ENCODE measurements around the gene SEMA5A. TPM values are rescaled to one million over a fixed set of nuclear protein-coding genes. Genes with fewer than 3 reads are reported as not detected.

Gene SEMA5A
- total RNA-seq, 4 donors from 2014 or later: 2.6 to 36.5 (median 4.7) TPM

DNA sequence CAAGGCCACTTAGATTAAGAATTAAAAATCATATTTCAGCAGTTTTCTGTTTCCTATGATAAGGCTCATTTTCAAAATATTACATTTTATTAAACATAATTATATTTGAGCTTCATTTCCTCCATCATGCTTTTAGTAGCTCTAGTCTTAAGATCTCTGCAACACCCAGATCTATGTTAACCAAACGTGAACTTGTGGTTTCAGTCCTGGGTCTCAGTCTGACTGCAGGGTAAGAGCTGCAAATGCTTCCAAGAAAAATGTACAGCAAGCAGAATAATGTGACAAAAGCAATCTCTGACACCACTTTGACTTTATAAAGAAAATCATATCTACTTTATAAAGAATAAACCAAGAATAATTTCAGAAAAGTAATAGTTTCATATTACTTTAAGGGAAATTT, 512.4 kb downstream of the SEMA5A start:
- TF ChIP-seq, protein P1, sequence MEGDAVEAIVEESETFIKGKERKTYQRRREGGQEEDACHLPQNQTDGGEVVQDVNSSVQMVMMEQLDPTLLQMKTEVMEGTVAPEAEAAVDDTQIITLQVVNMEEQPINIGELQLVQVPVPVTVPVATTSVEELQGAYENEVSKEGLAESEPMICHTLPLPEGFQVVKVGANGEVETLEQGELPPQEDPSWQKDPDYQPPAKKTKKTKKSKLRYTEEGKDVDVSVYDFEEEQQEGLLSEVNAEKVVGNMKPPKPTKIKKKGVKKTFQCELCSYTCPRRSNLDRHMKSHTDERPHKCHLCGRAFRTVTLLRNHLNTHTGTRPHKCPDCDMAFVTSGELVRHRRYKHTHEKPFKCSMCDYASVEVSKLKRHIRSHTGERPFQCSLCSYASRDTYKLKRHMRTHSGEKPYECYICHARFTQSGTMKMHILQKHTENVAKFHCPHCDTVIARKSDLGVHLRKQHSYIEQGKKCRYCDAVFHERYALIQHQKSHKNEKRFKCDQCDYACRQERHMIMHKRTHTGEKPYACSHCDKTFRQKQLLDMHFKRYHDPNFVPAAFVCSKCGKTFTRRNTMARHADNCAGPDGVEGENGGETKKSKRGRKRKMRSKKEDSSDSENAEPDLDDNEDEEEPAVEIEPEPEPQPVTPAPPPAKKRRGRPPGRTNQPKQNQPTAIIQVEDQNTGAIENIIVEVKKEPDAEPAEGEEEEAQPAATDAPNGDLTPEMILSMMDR (IDR thresholded peaks at IDR 0.05; ENCODE audit: low read depth): no peak

DNA sequence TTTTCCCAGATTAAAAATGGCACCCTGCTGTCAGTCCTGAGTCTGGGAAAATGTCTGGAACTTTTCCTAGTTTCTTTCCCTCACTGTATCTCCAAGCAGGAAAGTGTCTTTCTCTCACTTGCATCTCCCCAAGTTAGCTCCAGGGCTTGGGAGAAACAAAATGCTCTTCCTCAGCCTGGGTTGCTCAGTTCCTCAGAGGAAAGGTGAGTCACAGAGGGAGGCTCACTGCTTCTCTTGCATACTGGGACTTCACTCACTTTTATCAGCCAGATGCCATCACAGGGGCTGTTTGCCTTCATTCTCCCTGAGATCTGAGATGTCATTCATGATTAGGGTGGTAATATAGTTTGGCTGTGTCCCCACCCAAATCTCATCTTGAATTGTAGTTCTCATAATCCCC, 519.9 kb downstream of the SEMA5A start:
- TF ChIP-seq, protein P1 (IDR thresholded peaks at IDR 0.05; ENCODE audit: low read depth): no peak

GRCh38 chr5:9020996-9021395, 524.9 kb downstream of the SEMA5A start:
- TF ChIP-seq, protein P1 (IDR thresholded peaks at IDR 0.05; ENCODE audit: low read depth): no peak

DNA sequence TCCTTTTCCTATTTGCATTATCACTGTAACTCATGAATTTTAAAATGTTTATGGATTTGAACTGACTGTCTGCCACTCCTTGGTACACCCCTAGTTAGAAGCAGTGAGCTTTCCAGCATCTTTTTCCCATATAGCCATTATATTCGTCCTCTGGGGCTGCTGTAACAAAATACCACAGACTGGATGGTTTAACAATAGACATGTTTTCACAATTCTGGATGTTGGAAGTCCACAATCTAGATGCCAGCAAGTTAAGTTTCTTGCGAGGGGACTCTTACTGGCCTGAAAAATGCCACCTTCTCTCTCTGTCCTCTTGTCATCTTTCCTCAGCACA, 530.0 kb downstream of the SEMA5A start:
- TF ChIP-seq, protein P1 (IDR thresholded peaks at IDR 0.05; ENCODE audit: low read depth): no peak

- TF ChIP-seq, protein P1 (IDR thresholded peaks at IDR 0.05; ENCODE audit: low read depth): no peak
Observed at GRCh38 chr5:9015260-9015936, 530.5 kb downstream of the SEMA5A start.

- TF ChIP-seq, protein P1 (IDR thresholded peaks at IDR 0.05; ENCODE audit: low read depth): no peak
Observed at GRCh38 chr5:9013147-9013546, 532.7 kb downstream of the SEMA5A start.

- TF ChIP-seq, protein P1 (IDR thresholded peaks at IDR 0.05; ENCODE audit: low read depth): no peak
Observed at GRCh38 chr5:9009931-9010651, 535.8 kb downstream of the SEMA5A start.
